ENCODE measurements around the gene CNOT2. TPM values are rescaled to one million over a fixed set of nuclear protein-coding genes. Genes with fewer than 3 reads are reported as not detected.

The CNOT2 gene, protein sequence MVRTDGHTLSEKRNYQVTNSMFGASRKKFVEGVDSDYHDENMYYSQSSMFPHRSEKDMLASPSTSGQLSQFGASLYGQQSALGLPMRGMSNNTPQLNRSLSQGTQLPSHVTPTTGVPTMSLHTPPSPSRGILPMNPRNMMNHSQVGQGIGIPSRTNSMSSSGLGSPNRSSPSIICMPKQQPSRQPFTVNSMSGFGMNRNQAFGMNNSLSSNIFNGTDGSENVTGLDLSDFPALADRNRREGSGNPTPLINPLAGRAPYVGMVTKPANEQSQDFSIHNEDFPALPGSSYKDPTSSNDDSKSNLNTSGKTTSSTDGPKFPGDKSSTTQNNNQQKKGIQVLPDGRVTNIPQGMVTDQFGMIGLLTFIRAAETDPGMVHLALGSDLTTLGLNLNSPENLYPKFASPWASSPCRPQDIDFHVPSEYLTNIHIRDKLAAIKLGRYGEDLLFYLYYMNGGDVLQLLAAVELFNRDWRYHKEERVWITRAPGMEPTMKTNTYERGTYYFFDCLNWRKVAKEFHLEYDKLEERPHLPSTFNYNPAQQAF
- 68.9 TPM for polyA plus RNA-seq (2013, experiment 1 of 2)
- polyA plus RNA-seq (2013, experiment 2 of 2), result 68.3 TPM

DNA sequence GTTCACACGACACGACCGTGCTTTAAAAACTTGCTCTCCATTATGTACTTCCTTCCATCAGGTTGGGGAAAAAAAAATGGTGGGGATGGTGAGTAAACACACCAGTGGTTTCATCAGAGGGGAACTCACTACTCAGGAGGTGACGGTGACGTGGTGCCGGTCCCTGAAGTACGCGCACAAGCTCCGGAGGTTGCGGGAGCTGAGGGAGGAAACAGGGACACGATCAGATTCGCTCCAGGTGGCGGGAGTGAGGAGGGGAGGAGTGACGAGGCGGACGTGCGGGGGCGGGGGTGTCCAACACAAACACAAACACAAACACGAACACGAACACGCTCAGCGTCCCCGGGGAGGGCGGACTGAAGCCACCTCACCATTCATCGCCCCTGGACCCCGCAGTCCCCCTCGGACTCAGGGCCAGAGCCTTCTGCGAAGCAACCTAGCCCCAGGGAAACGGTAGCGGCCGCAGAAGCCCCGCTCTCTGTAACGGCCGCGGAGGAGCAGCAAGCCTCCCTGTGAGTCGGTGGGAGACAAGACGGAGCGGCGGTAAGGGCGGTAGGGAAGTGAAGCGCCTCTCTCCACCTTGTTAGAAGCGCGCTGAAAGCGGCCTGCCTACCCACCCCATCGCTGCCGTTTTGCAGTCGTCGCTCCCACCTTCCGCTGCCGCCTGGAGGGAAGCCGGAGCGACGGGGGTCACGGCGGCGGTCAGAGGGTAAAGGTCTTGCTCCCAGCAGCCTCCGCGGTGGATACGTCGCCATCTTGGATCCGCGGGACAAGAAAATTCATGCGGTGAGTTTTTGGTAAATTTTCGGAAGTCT is at the start of gene CNOT2:
CNOT2 (plus strand) TSS at position 739 of the 815 bp plus-strand sequence. CDS start 34,794 bp downstream, outside the sequence.
- Histone ChIP-seq H3K9me3 (ENCODE audit: control insufficient read depth, low read length) (no peaks in the 10 kb centered on the region), H3K27ac (ENCODE audit: low read depth, low read length, severe bottlenecking) (peak within 1 kb of the TSS; percentile 99), H3K36me3 (ENCODE audit: control insufficient read depth, insufficient read depth, low read length) (peaks cover 20% of the 10 kb centered on the region), H3K4me1 (ENCODE audit: control insufficient read depth, insufficient read depth, low read length, poor library complexity, severe bottlenecking) (no peaks in the 10 kb centered on the region), H3K4me3 (ENCODE audit: extremely low read depth, insufficient read depth, low read length, poor library complexity, severe bottlenecking) (peak within 1 kb of the TSS; percentile 94)
- WGBS, 2 experiments (ENCODE audit: insufficient coverage in 2 of 2), result 0% methylated on average over 37 to 39 of the region's 64 CpGs

DNA sequence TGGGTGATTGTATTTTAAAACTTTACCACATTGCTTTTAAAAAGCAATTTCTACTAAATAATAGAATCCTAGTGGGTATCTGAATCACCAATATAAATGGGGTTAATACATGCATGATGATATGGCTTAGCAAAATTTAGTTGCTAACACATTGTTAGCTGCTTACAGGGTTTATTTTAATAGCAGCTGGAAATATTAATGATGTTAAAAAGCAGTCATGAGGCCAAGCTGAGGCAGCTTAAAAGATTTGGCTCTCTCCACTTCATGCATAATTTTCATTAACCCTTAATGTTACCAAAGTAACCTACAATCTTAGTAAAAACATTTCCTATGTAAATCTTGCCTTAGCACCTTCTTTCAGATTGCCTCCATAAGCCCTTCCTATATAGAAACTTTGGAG is 49.2 kb upstream of the CNOT2 start:
- no peak overlapping the region for H3K27ac ChIP-seq (ENCODE audit: low read depth, low read length, severe bottlenecking)
- no peak overlapping the region for H3K4me3 ChIP-seq (ENCODE audit: extremely low read depth, insufficient read depth, low read length, poor library complexity, severe bottlenecking)
- H3K36me3 ChIP-seq (ENCODE audit: control insufficient read depth, insufficient read depth, low read length), result no peaks in the 10 kb centered on the region
- H3K4me1 ChIP-seq (ENCODE audit: control insufficient read depth, insufficient read depth, low read length, poor library complexity, severe bottlenecking), result no peaks in the 10 kb centered on the region
- H3K9me3 ChIP-seq (ENCODE audit: control insufficient read depth, low read length), result no peaks in the 10 kb centered on the region

DNA sequence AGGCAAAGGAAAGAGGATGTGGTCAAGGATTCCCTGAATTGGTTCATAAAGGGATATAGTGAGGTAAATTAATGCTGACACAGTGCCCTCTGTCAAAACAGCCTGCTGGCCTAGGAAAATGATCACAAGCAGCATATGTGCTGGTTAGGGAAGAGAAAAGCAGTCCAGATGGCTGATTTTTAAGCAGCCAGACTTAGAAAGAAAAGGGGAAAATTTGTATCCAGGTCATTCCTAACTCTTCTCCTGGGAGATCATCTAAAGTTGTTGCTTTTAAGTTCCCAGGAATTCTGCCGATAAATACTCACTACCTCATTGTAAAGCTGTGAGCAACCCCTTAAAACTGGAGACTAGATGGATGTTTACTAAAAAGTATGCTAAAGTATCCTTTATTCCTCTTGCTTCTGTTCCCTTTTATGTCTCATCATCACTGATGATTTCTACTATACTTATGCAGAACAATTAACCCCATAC is 46.4 kb upstream of the CNOT2 start:
- Histone ChIP-seq H3K27ac (ENCODE audit: low read depth, low read length, severe bottlenecking) (no peak overlapping the region), H3K4me3 (ENCODE audit: extremely low read depth, insufficient read depth, low read length, poor library complexity, severe bottlenecking) (no peak overlapping the region), H3K36me3 (ENCODE audit: control insufficient read depth, insufficient read depth, low read length) (no peaks in the 10 kb centered on the region), H3K4me1 (ENCODE audit: control insufficient read depth, insufficient read depth, low read length, poor library complexity, severe bottlenecking) (no peaks in the 10 kb centered on the region), H3K9me3 (ENCODE audit: control insufficient read depth, low read length) (no peaks in the 10 kb centered on the region)
- WGBS, 2 experiments (ENCODE audit: insufficient coverage in 2 of 2), result no CpG with 5 or more reads among the region's 1 CpG

DNA sequence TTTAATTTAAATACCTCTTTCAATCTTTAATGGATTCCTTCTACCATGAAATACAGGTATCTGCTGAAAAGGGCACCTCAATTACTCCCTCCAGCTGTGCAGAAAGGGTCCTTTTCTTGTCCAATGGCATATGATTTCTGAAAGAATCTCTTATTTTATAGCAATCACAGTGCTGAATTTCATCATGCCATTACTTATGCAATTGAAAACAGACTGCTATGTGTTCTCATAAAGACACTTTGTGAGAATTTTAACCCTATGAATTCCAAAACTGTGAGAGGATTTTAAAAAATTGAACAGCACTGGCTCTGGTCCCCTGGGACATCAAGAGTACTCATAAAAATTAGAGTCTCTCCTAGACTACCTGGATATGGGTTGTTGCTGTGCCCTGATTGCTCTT is 45.9 kb upstream of the CNOT2 start:
- Histone ChIP-seq H3K4me1 (ENCODE audit: control insufficient read depth, insufficient read depth, low read length, poor library complexity, severe bottlenecking) (no peaks in the 10 kb centered on the region), H3K4me3 (ENCODE audit: extremely low read depth, insufficient read depth, low read length, poor library complexity, severe bottlenecking) (no peak overlapping the region), H3K36me3 (ENCODE audit: control insufficient read depth, insufficient read depth, low read length) (no peaks in the 10 kb centered on the region), H3K9me3 (ENCODE audit: control insufficient read depth, low read length) (no peaks in the 10 kb centered on the region), H3K27ac (ENCODE audit: low read depth, low read length, severe bottlenecking) (no peak overlapping the region)

DNA sequence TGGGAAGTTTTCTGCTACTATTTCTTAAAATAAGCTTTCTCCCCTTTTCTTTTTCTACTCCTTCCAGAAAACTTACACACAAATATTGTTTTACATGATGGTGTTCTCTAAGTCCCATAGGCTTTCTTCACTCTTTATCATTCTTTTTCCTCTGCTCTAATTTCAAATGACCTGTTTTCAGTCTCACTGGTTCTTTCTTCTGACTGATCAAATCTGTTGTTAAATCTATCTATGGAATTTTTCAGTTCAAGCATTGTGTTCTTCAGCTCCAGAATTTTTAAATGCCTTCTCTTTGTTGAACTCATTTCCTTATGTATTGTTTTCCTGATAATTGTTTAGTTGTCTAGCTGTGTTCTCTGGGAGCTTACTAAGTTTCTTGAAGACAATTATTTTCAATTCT is 29.5 kb upstream of the CNOT2 start:
- no peaks in the 10 kb centered on the region for H3K36me3 ChIP-seq (ENCODE audit: control insufficient read depth, insufficient read depth, low read length)
- H3K27ac ChIP-seq (ENCODE audit: low read depth, low read length, severe bottlenecking), result no peak overlapping the region
- H3K4me3 ChIP-seq (ENCODE audit: extremely low read depth, insufficient read depth, low read length, poor library complexity, severe bottlenecking), result no peak overlapping the region
- peaks cover 12% of the 10 kb centered on the region for H3K9me3 ChIP-seq (ENCODE audit: control insufficient read depth, low read length)
- H3K4me1 ChIP-seq (ENCODE audit: control insufficient read depth, insufficient read depth, low read length, poor library complexity, severe bottlenecking), result no peaks in the 10 kb centered on the region

DNA sequence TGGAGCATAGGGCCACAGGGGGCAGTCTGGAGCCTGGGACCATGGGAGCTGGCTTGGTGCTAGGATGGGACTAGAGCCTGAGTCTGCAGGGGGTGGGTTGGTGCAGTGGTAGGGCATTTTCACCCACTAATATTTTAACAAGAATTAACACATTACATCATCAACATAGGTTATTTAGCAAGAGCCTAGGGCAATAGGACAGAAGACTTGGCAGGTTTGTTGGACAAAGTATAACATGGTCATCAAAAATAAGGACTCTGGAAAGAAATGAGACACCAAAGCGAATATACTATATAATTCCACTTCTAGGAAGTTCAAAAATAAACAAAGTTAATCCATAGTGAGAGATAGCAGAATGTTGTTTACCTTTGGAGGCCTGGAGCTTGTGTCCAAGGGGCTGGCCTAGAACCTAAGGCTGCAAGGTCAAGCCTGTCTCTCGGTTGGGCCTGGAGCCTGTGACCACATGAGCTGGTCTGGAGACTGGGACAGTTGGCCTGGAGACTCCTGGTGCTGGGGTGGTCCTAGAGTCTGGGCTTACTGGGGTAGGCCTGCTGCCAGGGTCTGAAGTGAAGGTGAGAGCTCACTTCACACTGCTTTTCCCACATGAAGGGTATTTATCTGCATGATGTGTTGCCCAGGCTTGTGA is 28.1 kb upstream of the CNOT2 start:
- Histone ChIP-seq H3K27ac (ENCODE audit: low read depth, low read length, severe bottlenecking) (no peak overlapping the region), H3K9me3 (ENCODE audit: control insufficient read depth, low read length) (peaks cover 12% of the 10 kb centered on the region), H3K4me1 (ENCODE audit: control insufficient read depth, insufficient read depth, low read length, poor library complexity, severe bottlenecking) (no peaks in the 10 kb centered on the region), H3K36me3 (ENCODE audit: control insufficient read depth, insufficient read depth, low read length) (no peaks in the 10 kb centered on the region), H3K4me3 (ENCODE audit: extremely low read depth, insufficient read depth, low read length, poor library complexity, severe bottlenecking) (no peak overlapping the region)
- 67 to 88% methylated on average over 1 of the region's 2 CpGs for WGBS, 2 experiments (ENCODE audit: insufficient coverage in 2 of 2)

DNA sequence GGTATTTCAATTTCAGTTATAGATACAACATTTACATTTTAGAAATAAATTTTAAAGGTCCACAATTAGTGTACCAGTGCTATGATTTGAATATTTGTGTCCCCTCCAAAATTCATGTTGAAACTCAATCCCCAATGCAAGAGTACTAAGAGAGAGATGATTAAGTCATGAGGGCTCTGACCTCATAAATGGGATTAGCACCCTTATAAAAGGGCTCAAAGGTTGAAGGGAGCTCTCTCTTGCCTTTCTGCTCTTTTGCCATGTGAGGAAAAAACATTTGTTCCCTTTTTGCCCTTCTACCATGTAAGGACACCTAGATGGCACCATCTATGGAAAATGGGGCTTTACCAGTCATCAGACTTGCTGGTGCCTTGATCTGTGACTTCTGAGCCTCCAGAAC is 25.8 kb upstream of the CNOT2 start:
- Histone ChIP-seq H3K9me3 (ENCODE audit: control insufficient read depth, low read length) (peaks cover 12% of the 10 kb centered on the region), H3K4me3 (ENCODE audit: extremely low read depth, insufficient read depth, low read length, poor library complexity, severe bottlenecking) (no peak overlapping the region), H3K4me1 (ENCODE audit: control insufficient read depth, insufficient read depth, low read length, poor library complexity, severe bottlenecking) (no peaks in the 10 kb centered on the region), H3K36me3 (ENCODE audit: control insufficient read depth, insufficient read depth, low read length) (no peaks in the 10 kb centered on the region), H3K27ac (ENCODE audit: low read depth, low read length, severe bottlenecking) (no peak overlapping the region)

DNA sequence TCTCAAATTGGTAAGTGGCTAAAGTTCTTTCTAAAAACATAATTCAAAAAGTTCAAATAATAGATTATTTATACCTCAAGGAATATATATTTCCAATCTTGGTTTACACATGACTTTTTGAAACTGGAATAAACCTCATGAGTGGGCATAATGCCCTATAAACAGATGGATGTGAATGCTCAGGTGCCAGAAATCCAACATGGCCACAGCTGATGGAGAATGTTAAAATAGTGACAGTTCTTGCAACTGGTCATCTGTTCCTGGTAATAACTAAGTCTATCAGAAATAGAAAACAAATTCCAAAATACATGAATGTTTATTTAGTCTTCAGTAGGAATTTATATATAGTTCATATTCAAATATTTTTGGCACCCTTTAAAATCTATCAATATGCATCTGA is 21.6 kb upstream of the CNOT2 start:
- Histone ChIP-seq H3K4me3 (ENCODE audit: extremely low read depth, insufficient read depth, low read length, poor library complexity, severe bottlenecking) (no peak overlapping the region), H3K27ac (ENCODE audit: low read depth, low read length, severe bottlenecking) (no peak overlapping the region), H3K36me3 (ENCODE audit: control insufficient read depth, insufficient read depth, low read length) (no peaks in the 10 kb centered on the region), H3K4me1 (ENCODE audit: control insufficient read depth, insufficient read depth, low read length, poor library complexity, severe bottlenecking) (no peaks in the 10 kb centered on the region), H3K9me3 (ENCODE audit: control insufficient read depth, low read length) (no peaks in the 10 kb centered on the region)

DNA sequence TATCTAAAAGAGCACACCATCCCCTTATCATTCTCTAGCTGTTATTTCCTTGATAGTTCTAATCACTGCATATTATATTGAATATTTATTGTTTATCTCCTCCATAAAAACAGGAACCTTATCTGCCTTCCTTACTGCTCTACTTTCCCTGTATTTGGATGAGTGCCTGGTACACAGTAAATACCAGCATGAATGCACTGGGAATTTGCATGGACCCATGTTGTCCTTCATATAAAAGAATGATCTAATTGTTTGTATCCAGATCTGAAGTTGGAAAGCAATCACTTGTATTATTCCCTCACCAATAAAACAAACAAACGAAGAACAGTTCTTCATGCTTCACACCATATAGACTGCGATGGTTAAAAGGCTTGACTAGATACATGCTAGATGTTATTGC is 15.3 kb upstream of the CNOT2 start:
- Histone ChIP-seq H3K27ac (ENCODE audit: low read depth, low read length, severe bottlenecking) (no peak overlapping the region), H3K4me3 (ENCODE audit: extremely low read depth, insufficient read depth, low read length, poor library complexity, severe bottlenecking) (no peak overlapping the region), H3K9me3 (ENCODE audit: control insufficient read depth, low read length) (no peaks in the 10 kb centered on the region), H3K36me3 (ENCODE audit: control insufficient read depth, insufficient read depth, low read length) (no peaks in the 10 kb centered on the region), H3K4me1 (ENCODE audit: control insufficient read depth, insufficient read depth, low read length, poor library complexity, severe bottlenecking) (no peaks in the 10 kb centered on the region)
- WGBS, 2 experiments (ENCODE audit: insufficient coverage in 2 of 2), result 100% methylated on average over 1 of the region's 2 CpGs; no CpG with 5 or more reads in 1 of the 2 experiments

DNA sequence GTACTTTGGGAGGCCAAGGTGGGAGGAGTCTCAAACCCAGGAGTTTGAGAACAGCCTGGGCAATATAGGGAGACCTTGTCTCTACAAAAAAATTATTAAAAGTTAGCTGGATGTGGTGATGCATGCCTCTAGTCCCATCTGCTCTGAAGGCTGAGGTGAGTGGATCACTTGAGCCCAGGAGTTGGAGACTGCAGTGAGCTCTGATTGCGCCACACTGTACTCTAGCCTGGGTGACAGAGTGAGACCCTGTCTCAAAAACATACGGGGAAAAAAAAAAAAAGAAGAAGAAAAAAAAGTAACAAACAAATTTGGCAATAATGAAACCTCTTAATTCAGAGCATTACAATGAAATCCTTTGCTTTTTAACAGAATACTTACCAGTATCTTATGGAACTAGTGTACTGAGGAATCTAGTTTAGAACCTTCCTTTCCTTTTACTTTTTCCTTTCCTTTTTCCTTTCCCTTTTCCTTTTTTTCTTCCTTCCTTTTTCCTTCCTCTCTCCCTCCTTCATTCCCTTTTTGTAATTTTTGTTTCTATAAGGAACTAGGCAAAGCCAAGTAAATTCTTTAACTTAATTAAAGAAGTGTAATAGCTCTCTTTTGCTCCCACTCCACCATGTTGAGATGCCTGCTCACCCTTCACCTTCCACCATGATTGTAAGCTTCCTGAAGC is 12.2 kb upstream of the CNOT2 start:
- no peak overlapping the region for H3K27ac ChIP-seq (ENCODE audit: low read depth, low read length, severe bottlenecking)
- H3K4me1 ChIP-seq (ENCODE audit: control insufficient read depth, insufficient read depth, low read length, poor library complexity, severe bottlenecking), result no peaks in the 10 kb centered on the region
- no peak overlapping the region for H3K4me3 ChIP-seq (ENCODE audit: extremely low read depth, insufficient read depth, low read length, poor library complexity, severe bottlenecking)
- H3K9me3 ChIP-seq (ENCODE audit: control insufficient read depth, low read length), result no peaks in the 10 kb centered on the region
- 100% methylated on average over 1 of the region's 2 CpGs; no CpG with 5 or more reads in 1 of the 2 experiments for WGBS, 2 experiments (ENCODE audit: insufficient coverage in 2 of 2)
- no peaks in the 10 kb centered on the region for H3K36me3 ChIP-seq (ENCODE audit: control insufficient read depth, insufficient read depth, low read length)

All from mesodermal cell (in vitro differentiated cells).